Measurements from ENCODE around the gene DIDO1.

GRCh38 chr20:62943396-62943795 lies 17.1 kb upstream of the DIDO1 start:
- TF ChIP-seq CTCF (IDR thresholded peaks at IDR 0.05) = no peak
- TF ChIP-seq EZH2 (IDR thresholded peaks at IDR 0.05; ENCODE audit: borderline replicate concordance, insufficient read depth, low read depth, low read length, poor library complexity, severe bottlenecking) = no peak

Measured in B cell (primary cell).